Transverse colon (tissue), 4 donors: ENCODE data around the gene ARHGEF40. TPM values are rescaled to one million over a fixed set of nuclear protein-coding genes. Genes with fewer than 3 reads are reported as not detected.

Source experiments
- DNase-seq: peaks from one replicate; pipeline ENCODE4 v3.0.0-alpha.2; 2019
- H3K27ac ChIP-seq, 4 donors: fragments of 200-600 bp; sonication (generic); 2 replicates each; pipeline ENCODE4 v1.5.1; 2016 to 2018; ENCODE audit warnings: inconsistent platforms in 4 of 4
- H3K27me3 ChIP-seq: fragments of 200-600 bp; sonication (generic); 2 replicates; pipeline ENCODE4 v1.5.1; 2017; ENCODE audit warnings: inconsistent platforms
- H3K36me3 ChIP-seq, 4 donors: fragments of 200-600 bp; sonication (generic); 2 replicates each; pipeline ENCODE4 v1.5.1; 2017 to 2019; ENCODE audit warnings: inconsistent platforms in 4 of 4
- H3K4me1 ChIP-seq, 4 donors: fragments of 200-600 bp; sonication (generic); 2 replicates each; pipeline ENCODE4 v1.5.1; 2017 to 2020; ENCODE audit warnings: inconsistent platforms in 4 of 4
- H3K4me3 ChIP-seq, 4 donors: fragments of 200-600 bp; sonication (generic); 1 replicate in 1 of 4; 2 replicates in 3 of 4; pipeline versions ENCODE4 v1.5.1 to v1.6.1; 2017 to 2019; ENCODE audit warnings: inconsistent platforms in 4 of 4
- H3K9me3 ChIP-seq, 2 donors: fragments of 200-600 bp; sonication (generic); 2 replicates each; pipeline ENCODE4 v1.5.1; 2017 to 2019; ENCODE audit warnings: inconsistent platforms in 2 of 2
- CTCF ChIP-seq, 5 experiments: fragments of 200-600 bp in 3 of 5; fragments of 450-650 bp in 2 of 5; sonication (generic) in 3 of 5; IDR thresholded peaks; 1 replicate in 2 of 5; 2 replicates in 3 of 5; pipeline ENCODE4 v1.5.1; 2016 to 2017; ENCODE audit warnings: antibody characterized with exemption in 5 of 5, inconsistent platforms in 3 of 5, mild to moderate bottlenecking in 2 of 5, moderate library complexity in 1 of 5
- EP300 ChIP-seq: sonication (generic); formaldehyde crosslinking; IDR thresholded peaks from one replicate; pipeline ENCODE4 v1.6.1; 2017; ENCODE audit warnings: antibody characterized with exemption, low read depth
- POLR2A ChIP-seq: fragments of 450-650 bp; IDR thresholded peaks from one replicate; pipeline ENCODE4 v1.6.1; 2016; ENCODE audit warnings: antibody characterized with exemption, mild to moderate bottlenecking, moderate library complexity
- POLR2AphosphoS5 ChIP-seq, 3 donors: sonication (generic); formaldehyde crosslinking; IDR thresholded peaks; one replicate each; pipeline ENCODE4 v1.6.1; 2016; ENCODE audit warnings: antibody characterized with exemption in 3 of 3
- WGBS, 2 donors: methylation state at CpG; one replicate each; pipeline ENCODE4 v1.1.5; 2018; ENCODE audit warnings: low coverage in 1 of 2; 5-methylcytosine and 5-hydroxymethylcytosine counted together
- in situ Hi-C, 4 donors: fragments of 200-750 bp; cut with MboI; loops; one replicate each; pipeline versions ENCODE4 v1.15.0 to v1.15.1; 2017; ENCODE audit warnings: low sequenced_read_pairs in 3 of 4, low pct_ligation_motif_present in 1 of 4, low pct_unique_long_range_greater_than_20kb in 1 of 4
- intact Hi-C: fragments of 100-400 bp; cut with DNase I; formaldehyde crosslinking; loops from one replicate; pipeline ENCODE4 v1.15.1; 2023; ENCODE audit warnings: low total_unique reads
- total RNA-seq, 4 donors: library from RNA; depleted of rRNA; stranded (reverse); fragments of >200 nt; gene quantifications; one replicate each; pipeline ENCODE4 v1.1.0, GENCODE V29; 2016

The ARHGEF40 gene
- total RNA-seq, 4 donors from 2014 or later = 55.6 to 138 (median 62.2) TPM

GRCh38 chr14:21098892-21099595 lies 28.9 kb downstream of the ARHGEF40 start:
- WGBS, 2 donors = 7 to 15% methylated on average over 10 to 16 of the region's 16 CpGs
- H3K27me3 ChIP-seq = no peaks in the 10 kb centered on the region
- in situ Hi-C loops = no loop called here
- intact Hi-C loops = no loop called here
- H3K36me3 ChIP-seq = no peaks in the 10 kb centered on the region
- TF ChIP-seq POLR2AphosphoS5 (IDR thresholded peaks at IDR 0.05) (no peak), EP300 (no peak)
- H3K4me1 ChIP-seq = peaks cover 32 to 69% (median 64%) of the 10 kb centered on the region in 4 donors
- DNase-seq = no peak
- H3K9me3 ChIP-seq = no peaks in the 10 kb centered on the region
- peak overlapping the region; percentile 91 to 99 (median 96) for H3K27ac ChIP-seq
- peak overlapping the region; percentile 39 to 73 (median 64) for H3K4me3 ChIP-seq

GRCh38 chr14:21099596-21099985 lies 29.5 kb downstream of the ARHGEF40 start:
- TF ChIP-seq CTCF (IDR thresholded peaks at IDR 0.05) = no peak
- no peak for TF ChIP-seq POLR2A
- TF ChIP-seq POLR2AphosphoS5 (IDR thresholded peaks at IDR 0.05) = no peak
- TF ChIP-seq EP300 = no peak
- Histone ChIP-seq H3K9me3 (no peaks in the 10 kb centered on the region), H3K27ac (peak overlapping the region; percentile 91 to 99 (median 96)), H3K27me3 (no peaks in the 10 kb centered on the region), H3K4me3 (peak overlapping the region in 1 of 4 donors; percentile 63), H3K36me3 (no peaks in the 10 kb centered on the region), H3K4me1 (peaks cover 33 to 69% (median 63%) of the 10 kb centered on the region in 4 donors)
- WGBS, 2 donors = 62 to 70% methylated on average over 2 to 5 of the region's 5 CpGs
- no peak for DNase-seq
- intact Hi-C loops (no loop called here), in situ Hi-C loops (no loop called here)

GRCh38 chr14:21100931-21101330 lies 30.8 kb downstream of the ARHGEF40 start, which contains the start of gene TMEM253:
Gene TMEM253, plus strand, starts transcription at chr14:21101066. Its CDS starts 278 bp downstream, at chr14:21101344.
- H3K27me3 ChIP-seq = no peaks in the 10 kb centered on the region
- WGBS, 2 donors = 51 to 55% methylated on average over 2 to 5 of the region's 5 CpGs
- no peaks in the 10 kb centered on the region for H3K9me3 ChIP-seq
- H3K4me3 ChIP-seq = peak within 1 kb of the TSS in 1 of 4 donors; percentile 14
- in situ Hi-C loops (no loop called here), intact Hi-C loops (no loop called here)
- H3K36me3 ChIP-seq = no peaks in the 10 kb centered on the region
- peak in 2 of 3 donors; percentile 73 to 79 for TF ChIP-seq POLR2AphosphoS5 (IDR thresholded peaks at IDR 0.05)
- no peak for TF ChIP-seq CTCF (IDR thresholded peaks at IDR 0.05)
- TF ChIP-seq POLR2A = peak; percentile 60
- peak within 1 kb of the TSS; percentile 91 to 99 (median 96) for H3K27ac ChIP-seq
- DNase-seq = peak; percentile 84
- H3K4me1 ChIP-seq = peaks cover 45 to 78% (median 72%) of the 10 kb centered on the region in 4 donors

GRCh38 chr14:21101802-21102413 lies 31.8 kb downstream of the ARHGEF40 start:
- Histone ChIP-seq H3K4me3 (no peak overlapping the region), H3K27ac (peak overlapping the region; percentile 91 to 99 (median 96)), H3K27me3 (no peaks in the 10 kb centered on the region), H3K4me1 (peaks cover 45 to 78% (median 69%) of the 10 kb centered on the region in 4 donors), H3K36me3 (no peaks in the 10 kb centered on the region), H3K9me3 (no peaks in the 10 kb centered on the region)
- no peak for TF ChIP-seq EP300
- peak in 1 of 3 donors; percentile 31 for TF ChIP-seq POLR2AphosphoS5 (IDR thresholded peaks at IDR 0.05)
- in situ Hi-C loops (no loop called here), intact Hi-C loops (no loop called here)
- no peak for DNase-seq
- 81% methylated on average over 8 of the region's 8 CpGs; no CpG with 5 or more reads in 1 of the 2 donors for WGBS, 2 donors
